HG03558 (cell line): ENCODE measurements around the gene DOCK2.

ENCODE experiments used
- ATAC-seq: cut with Tn5 transposase; IDR thresholded peaks from one replicate; pipeline ENCODE4 v1.9.1; 2021; ENCODE audit warnings: moderate number of reproducible peaks; ENCODE audit not compliant: unreplicated experiment; ENCODE audit errors: extremely low read depth

DOCK2 gene

DNA sequence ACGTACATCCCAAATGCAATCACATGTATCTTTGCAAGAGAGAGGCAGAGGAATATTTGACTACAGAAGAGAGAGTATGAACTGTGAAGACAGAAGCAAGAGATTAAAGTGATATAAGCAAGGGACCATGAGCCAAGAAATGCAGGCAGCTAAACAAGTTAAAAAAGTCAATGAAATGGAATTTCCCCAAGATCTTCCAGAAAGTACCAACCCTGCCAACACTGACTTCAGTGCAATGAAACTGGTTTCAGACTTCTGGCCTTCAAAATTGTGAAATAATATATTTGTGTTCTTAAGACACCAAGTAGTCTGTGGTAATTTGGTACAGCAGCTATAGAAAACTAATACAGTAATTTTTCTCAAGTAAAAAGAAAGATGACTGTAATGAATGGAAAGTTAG is 489.6 kb downstream of the DOCK2 start:
- ATAC-seq, result no peak

DNA sequence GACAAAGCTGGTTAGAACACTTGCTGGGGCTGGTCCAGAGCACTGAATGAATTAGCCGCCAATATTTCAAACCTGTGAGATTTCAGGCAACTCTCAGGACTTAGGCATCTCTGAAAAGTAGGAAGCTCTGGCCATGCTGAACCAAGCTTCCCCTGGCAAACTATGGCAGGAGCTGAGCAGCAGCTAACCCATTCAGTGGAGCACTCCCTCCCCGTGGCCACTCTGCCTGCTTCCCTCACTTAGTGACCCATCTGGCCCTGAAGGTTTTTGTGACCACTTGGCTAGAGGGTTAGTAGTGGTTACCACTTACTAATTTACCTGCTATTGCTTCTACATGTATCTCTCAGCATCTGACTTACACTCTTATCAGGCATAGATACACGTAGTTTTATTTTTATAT is 494.2 kb downstream of the DOCK2 start:
- no peak for ATAC-seq

DNA sequence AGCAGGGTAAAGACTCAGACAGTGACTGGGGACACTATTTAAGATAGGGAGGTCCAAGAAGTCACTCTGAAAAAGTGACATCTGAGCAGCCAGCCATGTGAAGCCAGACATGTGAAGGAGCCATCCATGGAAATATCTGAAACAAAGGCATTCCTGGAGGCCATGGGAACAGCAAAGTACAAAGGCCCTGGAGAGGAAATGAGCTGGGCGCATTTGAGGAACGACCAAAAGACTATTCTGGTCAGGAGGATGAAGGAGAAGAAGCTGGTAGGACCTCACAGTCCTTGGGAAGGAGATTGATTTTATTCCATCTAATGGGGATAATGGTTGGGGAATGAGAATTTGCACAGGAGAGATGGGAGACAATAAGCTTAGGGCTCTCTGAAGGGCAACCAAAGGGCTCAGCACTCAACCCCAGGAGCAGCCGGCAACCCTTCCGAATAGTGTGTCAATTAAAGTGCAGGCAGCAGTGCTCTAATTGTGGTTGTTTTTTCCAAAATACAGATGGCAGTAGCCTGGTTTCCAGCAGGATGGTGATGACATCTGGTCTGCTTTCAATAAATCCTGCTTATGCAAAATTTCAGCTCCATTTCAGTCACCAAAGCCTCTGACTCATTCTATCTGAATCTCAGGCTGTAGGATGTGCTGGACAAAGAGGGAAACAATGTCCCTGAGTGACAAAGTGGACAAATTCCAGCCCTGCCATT is 495.3 kb downstream of the DOCK2 start:
- no peak for ATAC-seq
